IMR-90 (cell line): ENCODE data around the gene NFYB. TPM values are rescaled to one million over a fixed set of nuclear protein-coding genes. Genes with fewer than 3 reads are reported as not detected.

ENCODE experiments used
- ATAC-seq: fragments of 200-7000 bp; cut with Tn5 transposase; 2 replicates; pipeline ENCODE4 v1.9.1; 2020; ENCODE audit warnings: low read depth, mild to moderate bottlenecking, moderate library complexity
- BruUV-seq: library from RNA; stranded (reverse); fragments of 400-500 nt; replicated peaks from 2 replicates; lab custom pipeline; 2021; lab: Mats Ljungman, UMichigan
- CTCF ChIA-PET: fragments of 300-600 bp; formaldehyde crosslinking; extraction: SDS; loops from one replicate; lab custom pipeline; 2021; ENCODE audit warnings: antibody characterized with exemption; lab: Yijun Ruan, JAX
- POLR2A ChIA-PET: fragments of 300-600 bp; sonication (Branson Sonifier 250); formaldehyde crosslinking; loops from one replicate; lab custom pipeline; 2022; ENCODE audit warnings: antibody characterized with exemption; ENCODE audit not compliant: unreplicated experiment; lab: Charles Lee
- DNase-seq: peaks from one replicate; pipeline ENCODE4 v3.0.0; 2013
- H2AFZ ChIP-seq: replicated peaks from 2 replicates; pipeline ENCODE3; 2013; ENCODE audit warnings: low read length, mild to moderate bottlenecking; ENCODE audit not compliant: poor library complexity
- H2AK5ac ChIP-seq: 2 replicates; pipeline ENCODE4 v1.6.1; 2013; ENCODE audit warnings: low read depth, low read length, inconsistent platforms
- H2AK9ac ChIP-seq: replicated peaks from 2 replicates; pipeline ENCODE3; 2013; ENCODE audit warnings: mild to moderate bottlenecking, low read depth, low read length, moderate library complexity; ENCODE audit not compliant: poor library complexity
- H2BK120ac ChIP-seq: 2 replicates; pipeline ENCODE4 v1.6.1; 2013; ENCODE audit warnings: low read depth, low read length, inconsistent platforms
- H2BK15ac ChIP-seq: 3 replicates; pipeline ENCODE4 v1.6.1; 2013; ENCODE audit warnings: low read depth, low read length, inconsistent platforms
- H2BK20ac ChIP-seq: 2 replicates; pipeline ENCODE4 v1.6.1; 2013; ENCODE audit warnings: low read depth, mild to moderate bottlenecking, inconsistent platforms, low read length, moderate library complexity
- H2BK5ac ChIP-seq: 2 replicates; pipeline ENCODE4 v1.6.1; 2013; ENCODE audit warnings: mild to moderate bottlenecking, low read depth, low read length, inconsistent platforms; ENCODE audit not compliant: poor library complexity, severe bottlenecking
- H3K14ac ChIP-seq: replicated peaks from 2 replicates; pipeline ENCODE4 v1.6.1; 2013; ENCODE audit warnings: low read depth, low read length, inconsistent platforms
- H3K18ac ChIP-seq: 2 replicates; pipeline ENCODE4 v1.6.1; 2013; ENCODE audit warnings: low read depth, low read length, control low read depth
- H3K23ac ChIP-seq: 2 replicates; pipeline ENCODE4 v1.6.1; 2013; ENCODE audit warnings: low read depth, low read length, inconsistent platforms
- H3K27ac ChIP-seq: 2 replicates; pipeline ENCODE4 v1.5.1; 2013; ENCODE audit warnings: mild to moderate bottlenecking, control low read depth, low read length; ENCODE audit not compliant: insufficient read depth
- H3K27me3 ChIP-seq: 2 replicates; pipeline ENCODE4 v1.6.1; 2013; ENCODE audit warnings: low read length; ENCODE audit not compliant: control insufficient read depth, insufficient read depth
- H3K36me3 ChIP-seq: 2 replicates; pipeline ENCODE4 v1.6.1; 2013; ENCODE audit warnings: low read length, mixed read lengths; ENCODE audit not compliant: control insufficient read depth, insufficient read depth
- H3K4ac ChIP-seq: 2 replicates; pipeline ENCODE4 v1.6.1; 2013; ENCODE audit warnings: low read depth, low read length, inconsistent platforms
- H3K4me1 ChIP-seq: 2 replicates; pipeline ENCODE4 v1.6.1; 2013; ENCODE audit warnings: low read length, mixed read lengths; ENCODE audit not compliant: control insufficient read depth, insufficient read depth
- H3K4me2 ChIP-seq: 2 replicates; pipeline ENCODE4 v1.6.1; 2013; ENCODE audit warnings: low read depth, mild to moderate bottlenecking, control low read depth, low read length, moderate library complexity
- H3K4me3 ChIP-seq: 2 replicates; pipeline ENCODE4 v1.5.1; 2013; ENCODE audit warnings: low read depth, mild to moderate bottlenecking, control low read depth, low read length, moderate library complexity; ENCODE audit not compliant: insufficient read depth
- H3K56ac ChIP-seq: 2 replicates; pipeline ENCODE4 v1.6.1; 2013; ENCODE audit warnings: low read length, inconsistent platforms; ENCODE audit not compliant: insufficient read depth; ENCODE audit errors: extremely low read depth
- H3K79me1 ChIP-seq, 2 experiments: 2 replicates each; pipeline ENCODE4 v1.6.1; 2013; ENCODE audit warnings: low read length in 2 of 2, inconsistent platforms in 1 of 2, low read depth in 1 of 2
- H3K9ac ChIP-seq: 2 replicates; pipeline ENCODE4 v1.6.1; 2013; ENCODE audit warnings: low read depth, low read length, control low read depth
- H3K9me1 ChIP-seq: 2 replicates; pipeline ENCODE4 v1.6.1; 2013; ENCODE audit warnings: low read length, inconsistent platforms; ENCODE audit not compliant: insufficient read depth
- H3K9me3 ChIP-seq: 2 replicates; pipeline ENCODE4 v1.6.1; 2013; ENCODE audit warnings: low read length; ENCODE audit not compliant: control insufficient read depth, insufficient read depth
- H4K20me1 ChIP-seq: 2 replicates; pipeline ENCODE4 v1.6.1; 2013; ENCODE audit warnings: low read length, inconsistent platforms; ENCODE audit not compliant: insufficient read depth
- H4K5ac ChIP-seq: 2 replicates; pipeline ENCODE4 v1.6.1; 2013; ENCODE audit warnings: mild to moderate bottlenecking, low read depth, low read length, control low read depth
- H4K8ac ChIP-seq, 2 experiments: 2 replicates each; pipeline ENCODE4 v1.6.1; 2013; ENCODE audit warnings: low read depth in 2 of 2, low read length in 2 of 2, control low read depth in 1 of 2, inconsistent platforms in 1 of 2
- H4K91ac ChIP-seq: 2 replicates; pipeline ENCODE4 v1.6.1; 2013; ENCODE audit warnings: low read depth, low read length, inconsistent platforms; ENCODE audit not compliant: insufficient read depth
- CEBPB ChIP-seq: IDR thresholded peaks from 2 replicates; pipeline ENCODE4 v1.6.1; 2012; ENCODE audit warnings: low read depth, low read length, improper control_type of control experiment
- CTCF ChIP-seq: conservative IDR thresholded peaks from 2 replicates; pipeline ENCODE4 v1.5.1; 2012; ENCODE audit warnings: mild to moderate bottlenecking, low read depth, low read length, improper control_type of control experiment
- ELK1 ChIP-seq: fragments of 150-350 bp; IDR thresholded peaks from 2 replicates; pipeline ENCODE4 v1.6.1; 2016; ENCODE audit warnings: low read depth, mild to moderate bottlenecking, low read length, moderate library complexity, borderline replicate concordance
- FOS ChIP-seq: fragments of 150-350 bp; IDR thresholded peaks from 2 replicates; pipeline ENCODE4 v1.6.1; 2016; ENCODE audit warnings: low read depth, low read length
- NFE2L2 ChIP-seq: fragments of 150-350 bp; IDR thresholded peaks from 2 replicates; pipeline ENCODE4 v1.6.1; 2016; ENCODE audit warnings: low read depth, mild to moderate bottlenecking, low read length
- SMC3 ChIP-seq: fragments of 150-350 bp; IDR thresholded peaks from 2 replicates; pipeline ENCODE4 v1.6.1; 2016; ENCODE audit warnings: low read depth, mild to moderate bottlenecking, antibody characterized with exemption, low read length, moderate library complexity
- USF2 ChIP-seq: fragments of 150-350 bp; IDR thresholded peaks from 2 replicates; pipeline ENCODE4 v1.6.1; 2017; ENCODE audit warnings: mild to moderate bottlenecking, antibody characterized with exemption, low read length, low read depth
- WGBS, 2 experiments: methylation state at CpG; one replicate each; pipeline versions ENCODE4 v1.1.5 to v1.1.7; 2013; ENCODE audit warnings: missing lambda C conversion rate in 2 of 2; ENCODE audit not compliant: insufficient read length in 1 of 2; ENCODE audit errors: extremely low coverage in 2 of 2; 5-methylcytosine and 5-hydroxymethylcytosine counted together
- dilution Hi-C: fragments of 300-500 bp; cut with HindIII; formaldehyde crosslinking; loops from one replicate; pipeline ENCODE4 v1.14.3; 2018; ENCODE audit warnings: low sequenced_read_pairs; ENCODE audit not compliant: unreplicated experiment
- in situ Hi-C: fragments of 300-500 bp; cut with MboI; formaldehyde crosslinking; loops from 3 replicates; pipeline ENCODE4 v1.14.3; 2019; ENCODE audit warnings: low sequenced_read_pairs, inconsistent platforms, mixed read lengths
- intact Hi-C: fragments of 100-400 bp; cut with micrococcal nuclease; formaldehyde crosslinking; loops from 2 replicates; pipeline ENCODE4 v1.10.0; 2022
- polyA plus RNA-seq, 3 experiments: library from polyadenylated mRNA; depleted of rRNA; stranded (reverse); fragments of >200 nt; gene quantifications; 2 replicates each; pipeline ENCODE4 v1.2.3, GENCODE V29; 2012; ENCODE audit warnings: low replicate concordance in 1 of 3
- total RNA-seq: library from RNA; depleted of rRNA; stranded (reverse); fragments of >200 nt; gene quantifications from 2 replicates; pipeline ENCODE4 v1.2.3, GENCODE V29; 2012

The NFYB gene
- total and polyA plus RNA-seq, 2 of the 4 experiments (the other 2 are of a cell fraction): 22.2 to 28.4 TPM

- Histone ChIP-seq H4K91ac (no peak overlapping the region), H3K4me2 (no peak overlapping the region), H2BK20ac (no peak overlapping the region), H3K27ac (no peak overlapping the region), H3K23ac (no peak overlapping the region), H2BK120ac (no peak overlapping the region), H2BK15ac (no peak overlapping the region), H3K14ac (no peak overlapping the region), H2AFZ (no peak overlapping the region), H2AK9ac (no peak overlapping the region), H3K36me3 (no peaks in the 10 kb centered on the region), H3K4me3 (no peak overlapping the region), H3K27me3 (no peaks in the 10 kb centered on the region), H3K18ac (no peak overlapping the region), H3K4me1 (no peaks in the 10 kb centered on the region; the same call in 1 of the 2 replicates), H4K20me1 (no peaks in the 10 kb centered on the region), H4K5ac (no peak overlapping the region), H4K8ac (no peak overlapping the region), H3K56ac (no peak overlapping the region), H3K79me1 (no peaks in the 10 kb centered on the region), H2BK5ac (no peak overlapping the region), H3K9ac (no peak overlapping the region), H3K9me1 (no peaks in the 10 kb centered on the region), H2AK5ac (no peak overlapping the region), H3K9me3 (no peaks in the 10 kb centered on the region), H3K4ac (no peak overlapping the region)
- intact Hi-C loops: no loop called here
- ChIA-PET POLR2A (no interaction called here), CTCF (interaction anchor here (0.6 kb wide), 1 partner anchor 45 kb away, joined by 3 read pairs; no protein-coding TSS in a partner anchor)
- no peak for TF ChIP-seq SMC3
- TF ChIP-seq CEBPB: no peak
- no peak for TF ChIP-seq FOS
- TF ChIP-seq ELK1: no peak
- no peak for TF ChIP-seq CTCF
- TF ChIP-seq NFE2L2: no peak
- no peak for TF ChIP-seq USF2
- 100% methylated on average over 1 of the region's 2 CpGs; no CpG with 5 or more reads in 1 of the 2 experiments for WGBS, 2 experiments
- dilution Hi-C loops: no loop called here
- in situ Hi-C loops: no loop called here
- no peak for DNase-seq
- no TSS peak for BruUV-seq
- ATAC-seq: no peak
These were observed 27.8 kb upstream of the NFYB start for GRCh38 chr12:104165801-104166200.
